Endothelial cell of umbilical vein (primary cell): ENCODE measurements around the gene RALGAPA1. TPM values are rescaled to one million over a fixed set of nuclear protein-coding genes. Genes with fewer than 3 reads are reported as not detected.

ENCODE experiments used
- BruUV-seq: library from RNA; stranded (reverse); fragments of 400-500 nt; replicated peaks from 2 replicates; lab custom pipeline; 2021; lab: Mats Ljungman, UMichigan
- CTCF ChIA-PET: fragments of 300-600, 350-600 bp; sonication (Branson Sonifier 250); formaldehyde crosslinking; loops from one replicate; lab custom pipeline; 2021; ENCODE audit warnings: antibody characterized with exemption, inconsistent platforms; lab: Charles Lee
- POLR2A ChIA-PET: fragments of 300-600, 350-600 bp; sonication (Branson Sonifier 250); formaldehyde crosslinking; loops from one replicate; lab custom pipeline; 2021; ENCODE audit warnings: antibody characterized with exemption, inconsistent platforms; lab: Charles Lee
- DNase-seq: peaks from one replicate; pipeline ENCODE4 v3.0.0-alpha.2; 2011; ENCODE audit warnings: low read depth, low spot score
- FAIRE-seq: peaks from 2 replicates; lab custom pipeline; 2011; peaks lifted over from hg19 to GRCh38; lab: Jason Lieb, UNC
- H2AFZ ChIP-seq: 2 replicates; pipeline ENCODE4 v1.6.0; 2012; ENCODE audit warnings: low read depth, low read length, control low read depth, inconsistent platforms
- H3K27ac ChIP-seq: 2 replicates; pipeline ENCODE4 v1.5.1; 2011; ENCODE audit warnings: low read depth, mild to moderate bottlenecking, control low read depth, low read length, moderate library complexity; ENCODE audit not compliant: insufficient read depth
- H3K27me3 ChIP-seq, 2 experiments: 2 replicates each; pipeline versions ENCODE4 v1.6.0 to v1.6.1; 2011; ENCODE audit warnings: low read length in 2 of 2, mixed read lengths in 1 of 2; ENCODE audit not compliant: control insufficient read depth in 2 of 2, insufficient read depth in 2 of 2
- H3K36me3 ChIP-seq, 2 experiments: 2 replicates in 1 of 2; 3 replicates in 1 of 2; pipeline ENCODE4 v1.5.1; 2011; ENCODE audit warnings: low read length in 2 of 2, mild to moderate bottlenecking in 1 of 2, moderate library complexity in 1 of 2; ENCODE audit not compliant: control insufficient read depth in 2 of 2, insufficient read depth in 2 of 2; ENCODE audit errors: extremely low read depth in 1 of 2
- H3K4me1 ChIP-seq: 3 replicates; pipeline ENCODE4 v1.5.1; 2011; ENCODE audit warnings: mild to moderate bottlenecking, low read length; ENCODE audit not compliant: control insufficient read depth, insufficient read depth; ENCODE audit errors: extremely low read depth
- H3K4me2 ChIP-seq: 2 replicates; pipeline ENCODE4 v1.6.1; 2011; ENCODE audit warnings: low read length, control low read depth, mixed read lengths; ENCODE audit not compliant: insufficient read depth
- H3K4me3 ChIP-seq, 3 experiments: fragments of 200-600 bp in 1 of 3; sonication (generic), shearing (Covaris generic) in 1 of 3; replicated peaks in 1 of 3; 2 replicates each; pipeline ENCODE4 v1.5.1; 2011 to 2016; ENCODE audit warnings: control low read depth in 3 of 3, low read length in 3 of 3, mild to moderate bottlenecking in 2 of 3, inconsistent platforms in 1 of 3, low read depth in 1 of 3, moderate library complexity in 1 of 3; ENCODE audit not compliant: insufficient read depth in 1 of 3
- H3K79me2 ChIP-seq: 2 replicates; pipeline ENCODE4 v1.6.0; 2012; ENCODE audit warnings: low read length, inconsistent platforms; ENCODE audit not compliant: control insufficient read depth, insufficient read depth
- H3K9ac ChIP-seq: replicated peaks from 2 replicates; pipeline ENCODE3; 2011; ENCODE audit warnings: low read length, control low read depth; ENCODE audit not compliant: insufficient read depth; ENCODE audit errors: extremely low read depth
- H3K9me1 ChIP-seq: replicated peaks from 3 replicates; pipeline ENCODE4 v1.6.0; 2011; ENCODE audit warnings: mild to moderate bottlenecking, low read length; ENCODE audit not compliant: control insufficient read depth, insufficient read depth; ENCODE audit errors: extremely low read depth
- H3K9me3 ChIP-seq: replicated peaks from 2 replicates; pipeline ENCODE4 v1.5.1; 2012; ENCODE audit warnings: low read length, inconsistent platforms; ENCODE audit not compliant: control insufficient read depth, insufficient read depth
- H4K20me1 ChIP-seq: replicated peaks from 2 replicates; pipeline ENCODE3; 2011; ENCODE audit warnings: mild to moderate bottlenecking, low read length; ENCODE audit not compliant: control insufficient read depth, insufficient read depth; ENCODE audit errors: extremely low read depth
- EZH2 ChIP-seq: IDR thresholded peaks from 2 replicates; pipeline ENCODE4 v1.6.1; 2012; ENCODE audit warnings: borderline replicate concordance, low read depth, mild to moderate bottlenecking, moderate library complexity, low read length, inconsistent platforms; ENCODE audit not compliant: severe bottlenecking
- FOS ChIP-seq: IDR thresholded peaks from 2 replicates; pipeline ENCODE4 v1.6.1; 2011; ENCODE audit warnings: mild to moderate bottlenecking, low read length, moderate library complexity, borderline replicate concordance; ENCODE audit not compliant: insufficient read depth
- GATA2 ChIP-seq: IDR thresholded peaks from 2 replicates; pipeline ENCODE4 v1.7.0; 2011; ENCODE audit warnings: low read depth, mild to moderate bottlenecking, moderate library complexity, mixed read lengths, low read length; ENCODE audit not compliant: insufficient read length, insufficient read depth
- JUN ChIP-seq: IDR thresholded peaks from 2 replicates; pipeline ENCODE4 v1.6.1; 2011; ENCODE audit warnings: borderline replicate concordance, low read depth; ENCODE audit not compliant: insufficient read length, insufficient read depth
- MYC ChIP-seq: IDR thresholded peaks from one replicate; pipeline ENCODE4 v1.6.1; 2011; ENCODE audit warnings: mild to moderate bottlenecking, low read depth, low read length
- POLR2A ChIP-seq: IDR thresholded peaks from 2 replicates; pipeline ENCODE4 v1.6.1; 2012; ENCODE audit warnings: low read depth, mild to moderate bottlenecking, control low read depth, low read length
- POLR2AphosphoS5 ChIP-seq: IDR thresholded peaks from 2 replicates; pipeline ENCODE4 v1.6.1; 2012; ENCODE audit warnings: low read depth, mild to moderate bottlenecking, control low read depth, low read length, moderate library complexity; ENCODE audit not compliant: insufficient read depth
- dilution Hi-C: fragments of 300-500 bp; cut with MboI; formaldehyde crosslinking; loops from one replicate; pipeline ENCODE4 v1.15.0; 2019; ENCODE audit warnings: low sequenced_read_pairs; ENCODE audit not compliant: extremely low pct_ligation_motif_present
- intact Hi-C: fragments of 100-400 bp; cut with micrococcal nuclease; formaldehyde crosslinking; loops from one replicate; pipeline ENCODE4 v1.10.0; 2022
- polyA plus RNA-seq, 4 experiments: library from polyadenylated mRNA; depleted of rRNA in 3 of 4; stranded (reverse) in 3 of 4; unstranded in 1 of 4; fragments of >200 nt; gene quantifications; 2 replicates each; pipeline versions ENCODE4 v1.2.1 to v1.2.3, GENCODE V29; 2011 to 2012; ENCODE audit warnings: missing spikeins in 1 of 4
- total RNA-seq: library from RNA; stranded (reverse); gene quantifications from 2 replicates; pipeline ENCODE4 v1.2.3, GENCODE V29; 2021
- TF ChIP-seq, protein P1 (sequence below): IDR thresholded peaks from 2 replicates; pipeline ENCODE4 v1.6.1; 2011; ENCODE audit not compliant: insufficient read depth, insufficient read length
- TF ChIP-seq, protein P2 (sequence below), 2 donors: IDR thresholded peaks; 1 replicate in 1 of 2; 2 replicates in 1 of 2; pipeline ENCODE4 v1.5.1; 2011; ENCODE audit warnings: low read length in 2 of 2, mild to moderate bottlenecking in 2 of 2, moderate library complexity in 2 of 2, control low read depth in 1 of 2, inconsistent platforms in 1 of 2, low read depth in 1 of 2; ENCODE audit not compliant: insufficient read depth in 1 of 2; ENCODE audit errors: extremely low read depth in 1 of 2

The RALGAPA1 gene
- total and polyA plus RNA-seq, 2 donors (not counting 3 experiments of a cell fraction or from before 2014, with no cell fraction given), result 6.1 to 30.9 TPM

DNA sequence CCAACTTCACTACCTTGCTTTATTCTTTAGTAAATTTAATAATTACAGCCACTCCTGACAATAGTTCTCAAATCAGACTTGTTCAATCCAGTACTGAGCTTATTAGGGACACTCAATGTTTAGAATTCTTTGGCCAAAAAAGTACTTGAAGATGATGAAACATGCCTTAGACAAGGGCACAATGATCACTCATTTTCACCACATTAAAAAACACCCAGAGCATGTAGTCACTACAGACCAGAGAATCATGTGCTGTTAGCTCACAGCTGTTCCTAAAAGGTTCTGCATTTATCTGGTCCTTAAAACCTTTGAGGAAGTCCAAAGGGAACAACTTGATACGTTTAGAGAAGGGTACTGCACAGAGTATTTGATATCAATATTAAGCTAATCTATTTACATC is 176.4 kb downstream of the RALGAPA1 start:
- Histone ChIP-seq H3K27ac (no peak overlapping the region), H3K27me3 (no peaks in the 10 kb centered on the region), H2AFZ (no peak overlapping the region), H4K20me1 (no peaks in the 10 kb centered on the region), H3K9me3 (no peaks in the 10 kb centered on the region), H3K4me1 (no peaks in the 10 kb centered on the region), H3K9me1 (no peaks in the 10 kb centered on the region), H3K4me2 (no peak overlapping the region), H3K36me3 (no peaks in the 10 kb centered on the region), H3K79me2 (no peaks in the 10 kb centered on the region), H3K4me3 (no peak overlapping the region), H3K9ac (no peak overlapping the region)
- CTCF ChIA-PET, result interaction anchor here (1.3 to 2.1 kb wide), 2 partner anchors 15 to 194 kb away, joined by 3 to 7 read pairs; no protein-coding TSS in a partner anchor
- DNase-seq, result no peak
- intact Hi-C loops, result no loop called here
- TF ChIP-seq POLR2A (no peak), FOS (no peak), POLR2AphosphoS5 (no peak), JUN (no peak)
- TF ChIP-seq, protein P1, sequence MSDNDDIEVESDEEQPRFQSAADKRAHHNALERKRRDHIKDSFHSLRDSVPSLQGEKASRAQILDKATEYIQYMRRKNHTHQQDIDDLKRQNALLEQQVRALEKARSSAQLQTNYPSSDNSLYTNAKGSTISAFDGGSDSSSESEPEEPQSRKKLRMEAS, result no peak
- FAIRE-seq, result no peak
- BruUV-seq, result no TSS peak
- dilution Hi-C loops, result no loop called here
- POLR2A ChIA-PET, result interaction anchor here (0.6 kb wide), 1 partner anchor 31 kb away, joined by 4 read pairs; no protein-coding TSS in a partner anchor

DNA sequence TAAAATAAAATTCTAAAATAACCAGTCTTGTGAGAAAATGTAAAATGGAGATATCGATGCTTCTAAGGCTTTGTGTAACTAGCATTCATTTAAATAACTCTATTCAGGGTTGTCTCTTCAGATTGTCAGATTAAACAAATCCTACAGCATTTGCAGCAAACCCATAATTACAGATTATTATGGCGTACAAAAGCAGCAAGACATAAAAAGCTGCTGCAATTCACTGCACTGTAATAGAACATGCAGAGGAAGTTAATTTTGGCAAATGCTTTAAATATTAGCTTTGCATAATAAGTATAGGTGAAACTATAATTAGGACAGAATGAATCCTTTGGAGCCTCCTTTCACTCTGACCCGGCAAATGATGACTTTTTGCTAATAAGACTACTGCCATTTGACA is 176.8 kb downstream of the RALGAPA1 start:
- dilution Hi-C loops (no loop called here), intact Hi-C loops (no loop called here)
- Histone ChIP-seq H3K9ac (no peak overlapping the region), H3K4me1 (no peaks in the 10 kb centered on the region), H3K9me3 (no peaks in the 10 kb centered on the region), H3K4me2 (no peak overlapping the region), H3K4me3 (no peak overlapping the region), H3K79me2 (no peaks in the 10 kb centered on the region), H3K27ac (no peak overlapping the region), H2AFZ (no peak overlapping the region), H3K9me1 (no peaks in the 10 kb centered on the region), H4K20me1 (no peaks in the 10 kb centered on the region), H3K27me3 (no peaks in the 10 kb centered on the region), H3K36me3 (no peaks in the 10 kb centered on the region)
- DNase-seq, result no peak
- no TSS peak for BruUV-seq
- ChIA-PET CTCF (interaction anchor here (1.3 to 2.1 kb wide), 2 partner anchors 16 to 193 kb away, joined by 3 to 7 read pairs; no protein-coding TSS in a partner anchor), POLR2A (no interaction called here)
- no peak for TF ChIP-seq POLR2AphosphoS5
- no peak for TF ChIP-seq MYC
- no peak for TF ChIP-seq GATA2
- TF ChIP-seq, protein P2, sequence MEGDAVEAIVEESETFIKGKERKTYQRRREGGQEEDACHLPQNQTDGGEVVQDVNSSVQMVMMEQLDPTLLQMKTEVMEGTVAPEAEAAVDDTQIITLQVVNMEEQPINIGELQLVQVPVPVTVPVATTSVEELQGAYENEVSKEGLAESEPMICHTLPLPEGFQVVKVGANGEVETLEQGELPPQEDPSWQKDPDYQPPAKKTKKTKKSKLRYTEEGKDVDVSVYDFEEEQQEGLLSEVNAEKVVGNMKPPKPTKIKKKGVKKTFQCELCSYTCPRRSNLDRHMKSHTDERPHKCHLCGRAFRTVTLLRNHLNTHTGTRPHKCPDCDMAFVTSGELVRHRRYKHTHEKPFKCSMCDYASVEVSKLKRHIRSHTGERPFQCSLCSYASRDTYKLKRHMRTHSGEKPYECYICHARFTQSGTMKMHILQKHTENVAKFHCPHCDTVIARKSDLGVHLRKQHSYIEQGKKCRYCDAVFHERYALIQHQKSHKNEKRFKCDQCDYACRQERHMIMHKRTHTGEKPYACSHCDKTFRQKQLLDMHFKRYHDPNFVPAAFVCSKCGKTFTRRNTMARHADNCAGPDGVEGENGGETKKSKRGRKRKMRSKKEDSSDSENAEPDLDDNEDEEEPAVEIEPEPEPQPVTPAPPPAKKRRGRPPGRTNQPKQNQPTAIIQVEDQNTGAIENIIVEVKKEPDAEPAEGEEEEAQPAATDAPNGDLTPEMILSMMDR (IDR thresholded peaks at IDR 0.05; ENCODE audit: extremely low read depth in 1 of 2, insufficient read depth in 1 of 2, low read depth in 1 of 2, low read length in 2 of 2), result no peak
- TF ChIP-seq FOS, result no peak
- no peak for TF ChIP-seq POLR2A
- TF ChIP-seq, protein P1, result no peak
- TF ChIP-seq JUN, result no peak
- no peak for TF ChIP-seq EZH2
- no peak for FAIRE-seq
